A549 treated with Hydrocortisone at 1 μM for 4 hours (cell line): ENCODE measurements around the gene C11orf24. TPM values are rescaled to one million over a fixed set of nuclear protein-coding genes. Genes with fewer than 3 reads are reported as not detected.

Source experiments
- total RNA-seq: library from RNA; stranded (reverse); fragments of 200-300 nt; extraction: Qiagen RNA extraction; gene quantifications from 5 replicates; pipeline ENCODE4 v1.2.3, GENCODE V29; 2022

C11orf24 gene
- total RNA-seq: 54.2 to 60.1 TPM (median 58.8 TPM) in 5 replicates

GRCh38 chr11:68271781-68272608 is at the start of gene C11orf24:
C11orf24 (minus strand) TSS chr11:68271973; CDS start chr11:68263767, 8,206 bp downstream.

GRCh38 chr11:68312117-68312779 is 40.5 kb upstream of the C11orf24 start, which contains the start of gene LRP5:
LRP5 (plus strand) TSS chr11:68312591; CDS start chr11:68312715, 124 bp downstream.

GRCh38 chr11:68213135-68213515 is 58.6 kb downstream of the C11orf24 start, which contains the start of gene KMT5B:
KMT5B (minus strand) TSS chr11:68213296; CDS start chr11:68190076, 23,220 bp downstream.

Other genes with a start within 250 kb of the C11orf24 start
- gene NDUFS8, start 241.3 kb downstream of the C11orf24 start, total RNA-seq: 251 to 386 TPM (median 359 TPM) in 5 replicates
- gene TCIRG1, start 232.9 kb downstream of the C11orf24 start, total RNA-seq: 92.3 to 133 TPM (median 121 TPM) in 5 replicates
- gene CHKA, start 150.6 kb downstream of the C11orf24 start, total RNA-seq: 33.8 to 38.5 TPM (median 35.7 TPM) in 5 replicates
- 19.7 to 28.1 TPM (median 21.2 TPM) in 5 replicates for gene KMT5B, start 58.7 kb downstream of the C11orf24 start, total RNA-seq
- gene LRP5, start 40.6 kb upstream of the C11orf24 start, total RNA-seq: 39.6 to 53.6 TPM (median 45.8 TPM) in 5 replicates
- gene PPP6R3, start 188.8 kb upstream of the C11orf24 start, total RNA-seq: 40.3 to 68.4 TPM (median 55.7 TPM) in 5 replicates